Measurements from ENCODE around the gene RXRB.
"Not testable (repeated sequence)": the region's sequence is repeated elsewhere in the genome, so short reads cannot be mapped to it uniquely, and the experiment has no call there.

Gene RXRB

GRCh38 chr6:33236328-33236727, 35.9 kb upstream of the RXRB start:
- no peak for ATAC-seq
- no peak for TF ChIP-seq TOX (CRISPR knock-in tag; IDR thresholded peaks at IDR 0.05; ENCODE audit: borderline replicate concordance)
- no peak for TF ChIP-seq PATZ1 (CRISPR knock-in tag; IDR thresholded peaks at IDR 0.05; ENCODE audit: borderline replicate concordance)
- no peak for TF ChIP-seq ZNF70 (CRISPR knock-in tag; IDR thresholded peaks at IDR 0.05)
- TF ChIP-seq PPARA (CRISPR knock-in tag; IDR thresholded peaks at IDR 0.05; ENCODE audit: borderline replicate concordance) = no peak
- TF ChIP-seq, protein P1, sequence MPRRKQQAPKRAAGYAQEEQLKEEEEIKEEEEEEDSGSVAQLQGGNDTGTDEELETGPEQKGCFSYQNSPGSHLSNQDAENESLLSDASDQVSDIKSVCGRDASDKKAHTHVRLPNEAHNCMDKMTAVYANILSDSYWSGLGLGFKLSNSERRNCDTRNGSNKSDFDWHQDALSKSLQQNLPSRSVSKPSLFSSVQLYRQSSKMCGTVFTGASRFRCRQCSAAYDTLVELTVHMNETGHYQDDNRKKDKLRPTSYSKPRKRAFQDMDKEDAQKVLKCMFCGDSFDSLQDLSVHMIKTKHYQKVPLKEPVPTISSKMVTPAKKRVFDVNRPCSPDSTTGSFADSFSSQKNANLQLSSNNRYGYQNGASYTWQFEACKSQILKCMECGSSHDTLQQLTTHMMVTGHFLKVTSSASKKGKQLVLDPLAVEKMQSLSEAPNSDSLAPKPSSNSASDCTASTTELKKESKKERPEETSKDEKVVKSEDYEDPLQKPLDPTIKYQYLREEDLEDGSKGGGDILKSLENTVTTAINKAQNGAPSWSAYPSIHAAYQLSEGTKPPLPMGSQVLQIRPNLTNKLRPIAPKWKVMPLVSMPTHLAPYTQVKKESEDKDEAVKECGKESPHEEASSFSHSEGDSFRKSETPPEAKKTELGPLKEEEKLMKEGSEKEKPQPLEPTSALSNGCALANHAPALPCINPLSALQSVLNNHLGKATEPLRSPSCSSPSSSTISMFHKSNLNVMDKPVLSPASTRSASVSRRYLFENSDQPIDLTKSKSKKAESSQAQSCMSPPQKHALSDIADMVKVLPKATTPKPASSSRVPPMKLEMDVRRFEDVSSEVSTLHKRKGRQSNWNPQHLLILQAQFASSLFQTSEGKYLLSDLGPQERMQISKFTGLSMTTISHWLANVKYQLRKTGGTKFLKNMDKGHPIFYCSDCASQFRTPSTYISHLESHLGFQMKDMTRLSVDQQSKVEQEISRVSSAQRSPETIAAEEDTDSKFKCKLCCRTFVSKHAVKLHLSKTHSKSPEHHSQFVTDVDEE (CRISPR knock-in tag; IDR thresholded peaks at IDR 0.05) = no peak
- TF ChIP-seq ZFP30 (CRISPR knock-in tag; IDR thresholded peaks at IDR 0.05) = no peak
- TF ChIP-seq SNAI2 (CRISPR knock-in tag; IDR thresholded peaks at IDR 0.05) = no peak
- TF ChIP-seq CSDC2 (CRISPR knock-in tag; IDR thresholded peaks at IDR 0.05) = no peak
- no peak for TF ChIP-seq ZC3H10 (CRISPR knock-in tag; IDR thresholded peaks at IDR 0.05)
- no peak for TF ChIP-seq ZNF565 (CRISPR knock-in tag; conservative IDR thresholded peaks at IDR 0.05; ENCODE audit: low read depth)
- no peak for TF ChIP-seq TCF4 (CRISPR knock-in tag; IDR thresholded peaks at IDR 0.05; ENCODE audit: borderline replicate concordance)

DNA sequence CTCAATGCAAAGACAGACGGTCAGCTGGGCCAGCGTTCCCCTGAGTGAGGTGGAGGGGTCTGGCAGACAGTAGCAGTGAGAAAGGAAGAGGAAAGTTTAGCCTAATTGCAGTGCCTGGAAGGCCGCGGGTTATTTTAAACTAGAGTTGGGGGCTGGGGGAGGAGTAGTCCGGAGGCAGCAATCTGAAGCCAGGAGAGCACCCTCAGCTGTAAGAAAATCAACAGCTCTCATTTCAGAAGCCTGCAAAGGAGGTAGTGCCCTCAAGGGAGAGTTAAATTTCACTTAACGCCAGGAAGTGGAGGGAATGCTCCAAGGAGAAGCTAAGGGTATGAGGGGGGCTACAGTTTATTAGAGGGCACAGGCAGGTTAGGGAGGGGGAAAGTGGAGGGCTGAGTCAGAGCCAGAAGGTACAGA, 34.8 kb upstream of the RXRB start:
- TF ChIP-seq ZNF8 (CRISPR knock-in tag; IDR thresholded peaks at IDR 0.05) (no peak), ZFP30 (CRISPR knock-in tag; IDR thresholded peaks at IDR 0.05) (no peak), ZNF70 (CRISPR knock-in tag; IDR thresholded peaks at IDR 0.05) (no peak)
- TF ChIP-seq, protein P2, sequence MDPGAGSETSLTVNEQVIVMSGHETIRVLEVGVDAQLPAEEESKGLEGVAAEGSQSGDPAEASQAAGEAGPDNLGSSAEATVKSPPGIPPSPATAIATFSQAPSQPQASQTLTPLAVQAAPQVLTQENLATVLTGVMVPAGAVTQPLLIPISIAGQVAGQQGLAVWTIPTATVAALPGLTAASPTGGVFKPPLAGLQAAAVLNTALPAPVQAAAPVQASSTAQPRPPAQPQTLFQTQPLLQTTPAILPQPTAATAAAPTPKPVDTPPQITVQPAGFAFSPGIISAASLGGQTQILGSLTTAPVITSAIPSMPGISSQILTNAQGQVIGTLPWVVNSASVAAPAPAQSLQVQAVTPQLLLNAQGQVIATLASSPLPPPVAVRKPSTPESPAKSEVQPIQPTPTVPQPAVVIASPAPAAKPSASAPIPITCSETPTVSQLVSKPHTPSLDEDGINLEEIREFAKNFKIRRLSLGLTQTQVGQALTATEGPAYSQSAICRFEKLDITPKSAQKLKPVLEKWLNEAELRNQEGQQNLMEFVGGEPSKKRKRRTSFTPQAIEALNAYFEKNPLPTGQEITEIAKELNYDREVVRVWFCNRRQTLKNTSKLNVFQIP (CRISPR knock-in tag; IDR thresholded peaks at IDR 0.05; ENCODE audit: borderline replicate concordance, low read depth) = no peak
- ATAC-seq = no peak; the same call in 1 of the 3 replicates

- ATAC-seq = not testable (repeated sequence)
These were observed 26.1 kb upstream of the RXRB start for GRCh38 chr6:33226503-33227120.

- TF ChIP-seq PATZ1 (CRISPR knock-in tag; IDR thresholded peaks at IDR 0.05; ENCODE audit: borderline replicate concordance) (no peak), ZNF565 (CRISPR knock-in tag; conservative IDR thresholded peaks at IDR 0.05; ENCODE audit: low read depth) (no peak), CREB5 (CRISPR knock-in tag; IDR thresholded peaks at IDR 0.05; ENCODE audit: low read depth) (no peak), CSDC2 (CRISPR knock-in tag; IDR thresholded peaks at IDR 0.05) (no peak), TOX (CRISPR knock-in tag; IDR thresholded peaks at IDR 0.05; ENCODE audit: borderline replicate concordance) (no peak), RARB (CRISPR knock-in tag; IDR thresholded peaks at IDR 0.05) (no peak), ZC3H10 (CRISPR knock-in tag; IDR thresholded peaks at IDR 0.05) (no peak), ZNF70 (CRISPR knock-in tag; IDR thresholded peaks at IDR 0.05) (no peak), PPARA (CRISPR knock-in tag; IDR thresholded peaks at IDR 0.05; ENCODE audit: borderline replicate concordance) (no peak), SNAI2 (CRISPR knock-in tag; IDR thresholded peaks at IDR 0.05) (no peak)
- TF ChIP-seq, protein P3, sequence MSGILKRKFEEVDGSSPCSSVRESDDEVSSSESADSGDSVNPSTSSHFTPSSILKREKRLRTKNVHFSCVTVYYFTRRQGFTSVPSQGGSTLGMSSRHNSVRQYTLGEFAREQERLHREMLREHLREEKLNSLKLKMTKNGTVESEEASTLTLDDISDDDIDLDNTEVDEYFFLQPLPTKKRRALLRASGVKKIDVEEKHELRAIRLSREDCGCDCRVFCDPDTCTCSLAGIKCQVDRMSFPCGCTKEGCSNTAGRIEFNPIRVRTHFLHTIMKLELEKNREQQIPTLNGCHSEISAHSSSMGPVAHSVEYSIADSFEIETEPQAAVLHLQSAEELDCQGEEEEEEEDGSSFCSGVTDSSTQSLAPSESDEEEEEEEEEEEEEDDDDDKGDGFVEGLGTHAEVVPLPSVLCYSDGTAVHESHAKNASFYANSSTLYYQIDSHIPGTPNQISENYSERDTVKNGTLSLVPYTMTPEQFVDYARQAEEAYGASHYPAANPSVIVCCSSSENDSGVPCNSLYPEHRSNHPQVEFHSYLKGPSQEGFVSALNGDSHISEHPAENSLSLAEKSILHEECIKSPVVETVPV (CRISPR knock-in tag; IDR thresholded peaks at IDR 0.05) = no peak
- no peak for ATAC-seq
These were observed 17.2 kb upstream of the RXRB start for GRCh38 chr6:33217681-33218080.

All from SK-N-SH treated with all-trans-retinoic acid at 6 μM for 48 hours (cell line).